Breast epithelium (tissue), 4 donors: ENCODE results near the gene NCDN. TPM values are rescaled to one million over a fixed set of nuclear protein-coding genes. Genes with fewer than 3 reads are reported as not detected.

Experiments used
- DNase-seq, 2 donors: peaks; one replicate each; pipeline ENCODE4 v3.0.0-alpha.2; 2019; ENCODE audit warnings: low spot score in 2 of 2
- H3K27ac ChIP-seq, 2 donors: fragments of 200-600 bp; sonication (generic) in 1 of 2; one replicate each; pipeline ENCODE4 v1.5.1; 2016 to 2019; ENCODE audit warnings: mild to moderate bottlenecking in 1 of 2
- H3K27me3 ChIP-seq, 2 donors: fragments of 200-600 bp; sonication (generic) in 1 of 2; one replicate each; pipeline versions ENCODE4 v1.5.1 to v1.6.0; 2017 to 2019; ENCODE audit warnings: control low read depth in 1 of 2, mild to moderate bottlenecking in 1 of 2
- H3K36me3 ChIP-seq: fragments of 200-600 bp; one replicate; pipeline ENCODE4 v1.5.1; 2019
- H3K4me1 ChIP-seq, 2 donors: fragments of 200-600 bp; sonication (generic); one replicate each; pipeline ENCODE4 v1.5.1; 2016 to 2019; ENCODE audit warnings: control low read depth in 1 of 2
- H3K4me3 ChIP-seq, 3 donors: fragments of 200-600 bp; sonication (generic); 1 replicate in 2 of 3; 2 replicates in 1 of 3; pipeline ENCODE4 v1.5.1; 2016 to 2019; ENCODE audit warnings: mild to moderate bottlenecking in 3 of 3, moderate library complexity in 2 of 3
- H3K9me3 ChIP-seq, 2 donors: fragments of 200-600 bp; sonication (generic) in 1 of 2; one replicate each; pipeline ENCODE4 v1.5.1; 2016 to 2019; ENCODE audit warnings: control low read depth in 1 of 2
- CTCF ChIP-seq, 3 donors: fragments of 450-650 bp; IDR thresholded peaks; one replicate each; pipeline ENCODE4 v1.5.1; 2016 to 2017; ENCODE audit warnings: antibody characterized with exemption in 3 of 3, mild to moderate bottlenecking in 3 of 3, moderate library complexity in 3 of 3
- POLR2A ChIP-seq: fragments of 450-650 bp; IDR thresholded peaks from one replicate; pipeline ENCODE4 v1.6.1; 2016; ENCODE audit warnings: antibody characterized with exemption, mild to moderate bottlenecking, moderate library complexity
- POLR2AphosphoS5 ChIP-seq, 3 donors: sonication (generic); formaldehyde crosslinking; IDR thresholded peaks; one replicate each; pipeline ENCODE4 v1.6.1; 2017; ENCODE audit warnings: antibody characterized with exemption in 3 of 3
- intact Hi-C: fragments of 100-400 bp; cut with DNase I; formaldehyde crosslinking; loops from one replicate; pipeline ENCODE4 v1.15.1; 2023; ENCODE audit warnings: low total_unique reads
- total RNA-seq, 3 donors: library from RNA; depleted of rRNA; stranded (reverse); fragments of >200 nt; gene quantifications; one replicate each; pipeline ENCODE4 v1.1.0, GENCODE V29; 2016

The NCDN gene
- total RNA-seq, 3 donors from 2014 or later = 9.9 to 22.3 (median 16.2) TPM

DNA sequence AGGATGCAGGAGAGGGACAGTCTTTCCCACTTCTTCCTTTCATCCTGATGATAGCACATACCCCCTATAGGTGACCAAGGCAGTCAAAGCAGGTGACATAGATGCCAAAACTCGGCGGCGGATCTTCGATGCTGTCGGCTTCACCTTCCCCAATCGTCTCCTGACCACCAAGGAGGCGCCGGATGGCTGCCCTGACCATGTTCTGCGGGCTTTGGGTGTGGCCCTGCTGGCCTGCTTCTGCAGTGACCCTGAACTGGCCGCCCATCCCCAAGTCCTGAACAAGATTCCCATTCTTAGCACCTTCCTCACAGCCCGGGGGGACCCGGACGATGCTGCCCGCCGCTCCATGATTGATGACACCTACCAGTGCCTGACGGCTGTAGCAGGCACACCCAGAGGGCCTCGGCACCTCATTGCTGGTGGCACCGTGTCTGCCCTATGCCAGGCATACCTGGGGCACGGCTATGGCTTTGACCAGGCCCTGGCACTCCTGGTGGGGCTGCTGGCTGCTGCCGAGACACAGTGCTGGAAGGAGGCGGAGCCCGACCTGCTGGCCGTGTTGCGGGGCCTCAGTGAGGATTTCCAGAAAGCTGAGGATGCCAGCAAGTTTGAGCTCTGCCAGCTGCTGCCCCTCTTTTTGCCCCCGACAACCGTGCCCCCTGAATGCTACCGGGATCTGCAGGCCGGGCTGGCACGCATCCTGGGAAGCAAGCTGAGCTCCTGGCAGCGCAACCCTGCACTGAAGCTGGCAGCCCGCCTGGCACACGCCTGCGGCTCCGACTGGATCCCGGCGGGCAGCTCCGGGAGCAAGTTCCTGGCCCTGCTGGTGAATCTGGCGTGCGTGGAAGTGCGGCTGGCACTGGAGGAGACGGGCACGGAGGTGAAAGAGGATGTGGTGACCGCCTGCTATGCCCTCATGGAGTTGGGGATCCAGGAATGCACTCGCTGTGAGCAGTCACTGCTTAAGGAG is 2.9 kb downstream of the NCDN start:
- H3K27ac ChIP-seq = peak overlapping the region; percentile 29 to 41
- peaks cover 0 to 18% of the 10 kb centered on the region in 2 donors for H3K4me1 ChIP-seq
- TF ChIP-seq POLR2A = no peak
- peak in 1 of 3 donors; percentile 10 for TF ChIP-seq CTCF (IDR thresholded peaks at IDR 0.05)
- no peaks in the 10 kb centered on the region for H3K36me3 ChIP-seq
- no peaks in the 10 kb centered on the region for H3K9me3 ChIP-seq
- H3K4me3 ChIP-seq = peak overlapping the region in 2 of 3 donors; percentile 25 to 48
- no peaks in the 10 kb centered on the region for H3K27me3 ChIP-seq
- intact Hi-C loops = loop anchor here (10.0 kb wide), 1 partner anchor 116 kb away; no protein-coding TSS in a partner anchor
- peak; percentile 75 to 85 for DNase-seq

GRCh38 chr1:35561297-35561971 is 3.8 kb downstream of the NCDN start:
- Histone ChIP-seq H3K4me1 (peaks cover 0 to 9% of the 10 kb centered on the region in 2 donors), H3K27ac (peak overlapping the region; percentile 29 to 41), H3K36me3 (no peaks in the 10 kb centered on the region), H3K27me3 (no peaks in the 10 kb centered on the region), H3K9me3 (no peaks in the 10 kb centered on the region), H3K4me3 (peak overlapping the region in 2 of 3 donors; percentile 25 to 48)
- no peak for DNase-seq
- TF ChIP-seq POLR2A = no peak
- TF ChIP-seq CTCF (IDR thresholded peaks at IDR 0.05) = no peak
- intact Hi-C loops = loop anchor here (10.0 kb wide), 1 partner anchor 117 kb away; no protein-coding TSS in a partner anchor

- Histone ChIP-seq H3K36me3 (no peaks in the 10 kb centered on the region), H3K4me3 (no peak overlapping the region), H3K9me3 (no peaks in the 10 kb centered on the region), H3K4me1 (peaks cover 0 to 8% of the 10 kb centered on the region in 2 donors), H3K27ac (no peak overlapping the region), H3K27me3 (no peaks in the 10 kb centered on the region)
- intact Hi-C loops = loop anchor here (10.0 kb wide), 1 partner anchor 117 kb away; no protein-coding TSS in a partner anchor
- no peak for DNase-seq
- TF ChIP-seq POLR2AphosphoS5 (IDR thresholded peaks at IDR 0.05) = no peak
- no peak for TF ChIP-seq POLR2A
- TF ChIP-seq CTCF (IDR thresholded peaks at IDR 0.05) = no peak
Observed at GRCh38 chr1:35561972-35562680, 4.5 kb downstream of the NCDN start.

DNA sequence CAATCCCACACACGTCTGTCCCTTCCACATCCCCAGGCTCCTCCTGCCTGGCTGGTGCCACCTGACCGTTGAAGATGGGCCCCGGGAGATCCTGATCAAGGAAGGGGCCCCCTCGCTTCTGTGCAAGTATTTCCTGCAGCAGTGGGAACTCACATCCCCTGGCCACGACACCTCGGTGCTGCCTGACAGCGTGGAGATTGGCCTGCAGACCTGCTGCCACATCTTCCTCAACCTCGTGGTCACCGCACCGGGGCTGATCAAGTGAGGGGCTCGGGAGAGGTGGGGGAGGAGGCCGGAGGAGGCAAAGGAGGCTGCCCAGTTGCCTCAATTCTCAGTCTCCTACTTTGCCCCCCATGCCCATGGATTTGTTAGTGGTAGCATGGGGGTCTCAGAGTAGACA is 5.6 kb downstream of the NCDN start:
- no peak overlapping the region for H3K4me3 ChIP-seq
- no peaks in the 10 kb centered on the region for H3K9me3 ChIP-seq
- peaks cover 0 to 6% of the 10 kb centered on the region in 2 donors for H3K4me1 ChIP-seq
- H3K27ac ChIP-seq = no peak overlapping the region
- H3K27me3 ChIP-seq = no peaks in the 10 kb centered on the region
- DNase-seq = no peak
- TF ChIP-seq POLR2A (no peak), CTCF (IDR thresholded peaks at IDR 0.05) (no peak), POLR2AphosphoS5 (IDR thresholded peaks at IDR 0.05) (no peak)
- no peaks in the 10 kb centered on the region for H3K36me3 ChIP-seq
- intact Hi-C loops = loop anchor here (10.0 kb wide), 1 partner anchor 118 kb away; no protein-coding TSS in a partner anchor
